ENCODE results near the gene FCAMR. TPM values are rescaled to one million over a fixed set of nuclear protein-coding genes. Genes with fewer than 3 reads are reported as not detected.
A peak's percentile ranks its signal among the peaks of the same experiment; 100 is the strongest.

Gene FCAMR
- total and polyA plus RNA-seq, 4 donors = 0.14 to 0.59 (median 0.39) TPM

DNA sequence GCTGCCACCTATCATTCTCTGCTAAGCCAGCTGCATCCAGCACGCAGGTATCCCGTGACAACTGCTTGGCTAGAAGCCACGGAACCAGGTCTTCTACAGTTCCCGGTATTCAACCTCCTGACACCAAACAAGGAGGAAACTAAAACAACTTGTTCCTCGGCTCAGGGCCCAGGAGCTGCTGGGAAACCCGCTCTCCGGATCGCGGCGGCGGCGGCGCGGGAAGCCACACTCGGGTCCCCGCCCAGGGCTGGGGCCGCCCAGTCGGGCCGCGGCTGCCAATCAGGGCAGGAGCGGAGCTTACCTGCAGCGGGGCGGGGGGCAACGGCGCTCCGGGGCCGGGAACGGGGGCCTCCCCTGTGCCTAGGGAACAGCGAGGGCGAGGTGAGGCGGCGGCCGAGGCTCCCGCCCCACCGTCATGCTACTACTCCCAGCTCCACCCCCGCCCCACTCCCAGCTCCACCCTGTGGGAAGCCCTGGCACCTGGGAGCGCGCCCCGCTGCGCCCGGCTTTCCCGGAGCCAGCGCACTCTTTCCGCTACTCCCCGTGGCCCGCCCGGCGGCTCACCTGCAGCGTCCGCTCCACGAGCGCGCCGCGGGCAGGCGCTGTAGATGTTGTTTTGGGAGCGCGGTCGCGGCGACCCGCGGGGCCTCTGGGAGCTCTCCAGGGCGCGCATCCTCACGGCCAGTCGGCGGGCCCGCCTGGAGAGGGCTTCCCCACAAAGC, 60.9 kb downstream of the FCAMR start:
- 3% methylated on average over 69 of the region's 69 CpGs for WGBS
- TF ChIP-seq SP1 (IDR thresholded peaks at IDR 0.05) (peak; percentile 24), MAX (IDR thresholded peaks at IDR 0.05) (no peak)
- peak overlapping the region; percentile 39 to 57 (median 53) for H3K4me3 ChIP-seq (ENCODE audit: low read depth in 1 of 3, low read length in 3 of 3)
- no peaks in the 10 kb centered on the region for H3K9me3 ChIP-seq (ENCODE audit: control insufficient read depth in 4 of 4, low read length in 3 of 4)
- peak overlapping the region in 1 of 2 donors; percentile 44 for H3K27ac ChIP-seq (ENCODE audit: low read depth in 1 of 2, low read length in 2 of 2)
- H3K4me1 ChIP-seq (ENCODE audit: control insufficient read depth in 4 of 4, insufficient read depth in 4 of 4, low read length in 3 of 4) = peaks cover 0 to 19% (median 13%) of the 10 kb centered on the region in 4 donors
- H3K9ac ChIP-seq (ENCODE audit: low read depth in 1 of 2, low read length in 2 of 2) = no peak overlapping the region
- no peaks in the 10 kb centered on the region for H3K27me3 ChIP-seq (ENCODE audit: control insufficient read depth in 4 of 4, insufficient read depth in 4 of 4, low read length in 3 of 4)
- no peak for DNase-seq (ENCODE audit: low spot score)
- H3K36me3 ChIP-seq (ENCODE audit: control insufficient read depth in 4 of 4, insufficient read depth in 3 of 4, low read depth in 1 of 4, low read length in 3 of 4) = no peaks in the 10 kb centered on the region

GRCh38 chr1:206908038-206908437, 62.2 kb downstream of the FCAMR start:
- no peak overlapping the region for H3K4me3 ChIP-seq (ENCODE audit: low read depth in 1 of 3, low read length in 3 of 3)
- peaks cover 0 to 19% (median 13%) of the 10 kb centered on the region in 4 donors for H3K4me1 ChIP-seq (ENCODE audit: control insufficient read depth in 4 of 4, insufficient read depth in 4 of 4, low read length in 3 of 4)
- whole genome bisulfite sequencing = 96% methylated on average over 10 of the region's 10 CpGs
- no peaks in the 10 kb centered on the region for H3K27me3 ChIP-seq (ENCODE audit: control insufficient read depth in 4 of 4, insufficient read depth in 4 of 4, low read length in 3 of 4)
- H3K9ac ChIP-seq (ENCODE audit: low read depth in 1 of 2, low read length in 2 of 2) = no peak overlapping the region
- H3K27ac ChIP-seq (ENCODE audit: low read depth in 1 of 2, low read length in 2 of 2) = no peak overlapping the region
- DNase-seq (ENCODE audit: low spot score) = no peak
- H3K9me3 ChIP-seq (ENCODE audit: control insufficient read depth in 4 of 4, low read length in 3 of 4) = no peaks in the 10 kb centered on the region
- H3K36me3 ChIP-seq (ENCODE audit: control insufficient read depth in 4 of 4, insufficient read depth in 3 of 4, low read depth in 1 of 4, low read length in 3 of 4) = no peaks in the 10 kb centered on the region
- TF ChIP-seq FOXA1 (IDR thresholded peaks at IDR 0.05) (no peak), RXRA (IDR thresholded peaks at IDR 0.05) (no peak), NR2F2 (IDR thresholded peaks at IDR 0.05) (no peak), YY1 (IDR thresholded peaks at IDR 0.05) (no peak), HNF4A (conservative IDR thresholded peaks at IDR 0.05) (no peak), ZBTB33 (IDR thresholded peaks at IDR 0.05) (no peak), JUND (IDR thresholded peaks at IDR 0.05) (no peak), EGR1 (IDR thresholded peaks at IDR 0.05; ENCODE audit: low read depth in 2 of 2) (no peak), SP1 (IDR thresholded peaks at IDR 0.05) (no peak), HNF4G (IDR thresholded peaks at IDR 0.05) (no peak)
- TF ChIP-seq, protein P1, sequence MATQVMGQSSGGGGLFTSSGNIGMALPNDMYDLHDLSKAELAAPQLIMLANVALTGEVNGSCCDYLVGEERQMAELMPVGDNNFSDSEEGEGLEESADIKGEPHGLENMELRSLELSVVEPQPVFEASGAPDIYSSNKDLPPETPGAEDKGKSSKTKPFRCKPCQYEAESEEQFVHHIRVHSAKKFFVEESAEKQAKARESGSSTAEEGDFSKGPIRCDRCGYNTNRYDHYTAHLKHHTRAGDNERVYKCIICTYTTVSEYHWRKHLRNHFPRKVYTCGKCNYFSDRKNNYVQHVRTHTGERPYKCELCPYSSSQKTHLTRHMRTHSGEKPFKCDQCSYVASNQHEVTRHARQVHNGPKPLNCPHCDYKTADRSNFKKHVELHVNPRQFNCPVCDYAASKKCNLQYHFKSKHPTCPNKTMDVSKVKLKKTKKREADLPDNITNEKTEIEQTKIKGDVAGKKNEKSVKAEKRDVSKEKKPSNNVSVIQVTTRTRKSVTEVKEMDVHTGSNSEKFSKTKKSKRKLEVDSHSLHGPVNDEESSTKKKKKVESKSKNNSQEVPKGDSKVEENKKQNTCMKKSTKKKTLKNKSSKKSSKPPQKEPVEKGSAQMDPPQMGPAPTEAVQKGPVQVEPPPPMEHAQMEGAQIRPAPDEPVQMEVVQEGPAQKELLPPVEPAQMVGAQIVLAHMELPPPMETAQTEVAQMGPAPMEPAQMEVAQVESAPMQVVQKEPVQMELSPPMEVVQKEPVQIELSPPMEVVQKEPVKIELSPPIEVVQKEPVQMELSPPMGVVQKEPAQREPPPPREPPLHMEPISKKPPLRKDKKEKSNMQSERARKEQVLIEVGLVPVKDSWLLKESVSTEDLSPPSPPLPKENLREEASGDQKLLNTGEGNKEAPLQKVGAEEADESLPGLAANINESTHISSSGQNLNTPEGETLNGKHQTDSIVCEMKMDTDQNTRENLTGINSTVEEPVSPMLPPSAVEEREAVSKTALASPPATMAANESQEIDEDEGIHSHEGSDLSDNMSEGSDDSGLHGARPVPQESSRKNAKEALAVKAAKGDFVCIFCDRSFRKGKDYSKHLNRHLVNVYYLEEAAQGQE (IDR thresholded peaks at IDR 0.05) = no peak

Other genes with a start within 250 kb of the FCAMR start
- not detected for gene IL19, start 199.7 kb downstream of the FCAMR start, total RNA-seq
- gene IL19, start 199.7 kb downstream of the FCAMR start, polyA plus RNA-seq = not detected
- 1 to 10 TPM in 1 of 2 donors, under 1 TPM in 1; 0.23 to 1.4 TPM for gene IL10, start 198.0 kb downstream of the FCAMR start, total RNA-seq
- gene IL10, start 198.0 kb downstream of the FCAMR start, polyA plus RNA-seq = under 1 TPM; 0.54 to 0.63 TPM
- under 1 TPM in 1 of 2 donors, not detected in 1; 0.17 TPM for gene IL20, start 104.8 kb downstream of the FCAMR start, total RNA-seq
- gene IL20, start 104.8 kb downstream of the FCAMR start, polyA plus RNA-seq = not detected
- not detected for gene IL24, start 73.0 kb downstream of the FCAMR start, total RNA-seq
- under 1 TPM in 1 of 2 donors, not detected in 1; 0.13 TPM for gene IL24, start 73.0 kb downstream of the FCAMR start, polyA plus RNA-seq
- gene FCMR, start 48.5 kb downstream of the FCAMR start, total RNA-seq = 1 to 10 TPM in 1 of 2 donors, under 1 TPM in 1; 0.70 to 1.3 TPM
- gene FCMR, start 48.5 kb downstream of the FCAMR start, polyA plus RNA-seq = 1 to 10 TPM; 2.2 to 3.6 TPM
- 10 to 100 TPM in 1 of 2 donors, under 1 TPM in 1; 0.09 to 43.3 TPM for gene PIGR, start 24.0 kb downstream of the FCAMR start, total RNA-seq
- gene PIGR, start 24.0 kb downstream of the FCAMR start, polyA plus RNA-seq = 10 to 100 TPM; 12.0 to 16.1 TPM
- gene C1orf116, start 62.3 kb upstream of the FCAMR start, total RNA-seq = under 1 TPM; 0.59 to 0.79 TPM
- under 1 TPM; 0.27 to 0.33 TPM for gene C1orf116, start 62.3 kb upstream of the FCAMR start, polyA plus RNA-seq
- gene YOD1, start 80.7 kb upstream of the FCAMR start, total RNA-seq = 10 to 100 TPM in 1 of 2 donors, 1 to 10 TPM in 1; 7.7 to 79.4 TPM
- 1 to 10 TPM; 1.3 to 1.8 TPM for gene YOD1, start 80.7 kb upstream of the FCAMR start, polyA plus RNA-seq
- gene PFKFB2, start 82.8 kb upstream of the FCAMR start, total RNA-seq = 1 to 10 TPM; 4.0 to 5.9 TPM
- gene PFKFB2, start 82.8 kb upstream of the FCAMR start, polyA plus RNA-seq = 1 to 10 TPM; 1.5 to 2.0 TPM
- 100 to 1,000 TPM in 1 of 2 donors, 10 to 100 TPM in 1; 59.7 to 460 TPM for gene C4BPB, start 118.4 kb upstream of the FCAMR start, total RNA-seq
- gene C4BPB, start 118.4 kb upstream of the FCAMR start, polyA plus RNA-seq = 100 to 1,000 TPM; 399 to 404 TPM
- gene C4BPA, start 133.8 kb upstream of the FCAMR start, total RNA-seq = 1,000 to 10,000 TPM in 1 of 2 donors, 10 to 100 TPM in 1; 49.5 to 1,492 TPM
- 1,000 to 10,000 TPM in 1 of 2 donors, 100 to 1,000 TPM in 1; 896 to 1,527 TPM for gene C4BPA, start 133.8 kb upstream of the FCAMR start, polyA plus RNA-seq